ENCODE results near the gene GLIPR2.
"Not testable (repeated sequence)": the region's sequence is repeated elsewhere in the genome, so short reads cannot be mapped to it uniquely, and the experiment has no call there.

Gene GLIPR2

DNA sequence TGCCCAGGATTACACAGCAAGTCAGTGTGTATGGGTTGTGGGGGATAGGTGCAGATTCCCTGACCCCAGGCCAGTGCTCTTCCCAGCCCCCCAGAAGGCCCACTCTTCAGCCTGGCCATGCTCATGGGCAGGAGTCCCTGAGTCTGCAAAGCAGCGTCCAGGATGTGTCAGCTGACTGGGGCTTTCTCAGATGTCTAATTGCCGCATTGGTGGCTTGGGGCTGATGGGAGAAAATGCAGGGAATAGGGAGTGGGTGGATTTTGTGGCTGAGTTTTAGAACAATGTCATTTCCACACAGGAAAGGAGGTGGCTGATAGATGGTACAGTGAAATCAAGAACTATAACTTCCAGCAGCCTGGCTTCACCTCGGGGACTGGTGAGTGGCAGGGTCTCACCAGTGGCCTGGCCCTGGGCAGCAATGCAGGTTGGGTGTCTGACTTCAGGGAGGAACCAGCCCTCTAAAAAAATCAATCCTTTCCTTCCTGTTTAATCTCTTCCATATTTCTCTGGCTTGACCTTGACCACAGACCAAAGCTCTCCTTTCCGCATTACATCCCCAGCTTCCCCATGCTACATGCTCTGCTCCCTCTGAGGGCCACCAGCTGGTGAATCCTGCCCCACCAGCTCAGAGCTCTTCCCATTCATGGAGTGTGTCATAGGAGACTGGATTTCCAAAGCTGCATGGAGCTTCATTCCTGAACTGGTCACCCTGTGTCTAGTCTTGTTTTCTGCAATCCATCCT, 14.2 kb downstream of the GLIPR2 start:
- H3K27me3 ChIP-seq (ENCODE audit: control insufficient read depth, insufficient read depth, low read length): no peaks in the 10 kb centered on the region
- peaks cover 40% of the 10 kb centered on the region for H3K4me1 ChIP-seq (ENCODE audit: control insufficient read depth, insufficient read depth, low read length)
- peak overlapping the region; percentile 62 for H3K27ac ChIP-seq (ENCODE audit: low read depth, low read length)
- H3K4me3 ChIP-seq (ENCODE audit: low read length): no peak overlapping the region
- peaks cover 13% of the 10 kb centered on the region for H3K36me3 ChIP-seq (ENCODE audit: control insufficient read depth, insufficient read depth, low read length)
- H3K9ac ChIP-seq (ENCODE audit: low read length): no peak overlapping the region

DNA sequence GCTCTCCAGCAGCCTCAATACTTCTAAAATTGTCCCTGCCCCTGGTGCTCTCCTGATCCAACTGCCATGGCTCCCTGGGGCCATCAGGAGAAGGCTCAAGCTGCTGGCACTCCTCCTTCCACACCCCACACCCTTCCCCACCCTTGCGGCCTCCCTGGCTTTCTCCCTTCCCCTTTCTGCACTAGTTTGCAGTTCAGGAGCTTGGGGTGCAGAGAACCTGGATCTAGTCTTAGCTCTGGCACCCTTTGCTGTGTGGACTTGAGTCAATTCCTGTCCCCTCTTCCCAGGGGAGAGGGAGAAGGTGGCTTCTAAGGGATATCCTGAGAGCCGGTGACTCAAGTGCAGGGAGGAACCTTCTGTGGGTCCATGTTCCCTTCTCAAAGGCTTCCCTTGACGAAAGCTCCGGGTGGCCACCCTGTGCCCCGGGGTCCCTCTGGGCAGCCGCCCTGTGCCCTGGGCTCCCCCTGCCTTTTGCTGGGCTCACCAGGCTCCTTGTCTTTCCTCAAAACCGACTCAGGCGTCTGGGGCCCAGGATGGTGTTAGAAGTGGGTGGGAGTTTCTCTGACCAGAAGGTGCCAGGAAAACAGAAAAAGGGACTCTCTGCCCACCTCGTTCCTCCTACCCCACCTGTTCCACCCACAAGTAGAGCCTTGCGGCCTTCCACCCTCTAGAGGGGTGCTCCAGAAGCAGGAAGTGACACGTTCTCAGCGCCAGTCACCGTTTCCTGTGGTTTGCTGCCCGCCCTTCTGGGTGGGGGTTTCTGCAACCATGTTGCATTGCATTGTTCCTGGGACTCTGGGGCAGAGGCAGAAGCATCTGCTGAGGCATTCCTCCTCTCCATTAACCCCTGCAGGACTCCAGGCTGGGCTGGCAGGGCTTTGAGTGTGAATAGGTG, 15.0 kb downstream of the GLIPR2 start:
- Histone ChIP-seq H3K27ac (ENCODE audit: low read depth, low read length) (peak overlapping the region; percentile 62), H3K27me3 (ENCODE audit: control insufficient read depth, insufficient read depth, low read length) (no peaks in the 10 kb centered on the region), H3K4me1 (ENCODE audit: control insufficient read depth, insufficient read depth, low read length) (peaks cover 40% of the 10 kb centered on the region), H3K9ac (ENCODE audit: low read length) (no peak overlapping the region), H3K4me3 (ENCODE audit: low read length) (no peak overlapping the region), H3K36me3 (ENCODE audit: control insufficient read depth, insufficient read depth, low read length) (peaks cover 13% of the 10 kb centered on the region)

DNA sequence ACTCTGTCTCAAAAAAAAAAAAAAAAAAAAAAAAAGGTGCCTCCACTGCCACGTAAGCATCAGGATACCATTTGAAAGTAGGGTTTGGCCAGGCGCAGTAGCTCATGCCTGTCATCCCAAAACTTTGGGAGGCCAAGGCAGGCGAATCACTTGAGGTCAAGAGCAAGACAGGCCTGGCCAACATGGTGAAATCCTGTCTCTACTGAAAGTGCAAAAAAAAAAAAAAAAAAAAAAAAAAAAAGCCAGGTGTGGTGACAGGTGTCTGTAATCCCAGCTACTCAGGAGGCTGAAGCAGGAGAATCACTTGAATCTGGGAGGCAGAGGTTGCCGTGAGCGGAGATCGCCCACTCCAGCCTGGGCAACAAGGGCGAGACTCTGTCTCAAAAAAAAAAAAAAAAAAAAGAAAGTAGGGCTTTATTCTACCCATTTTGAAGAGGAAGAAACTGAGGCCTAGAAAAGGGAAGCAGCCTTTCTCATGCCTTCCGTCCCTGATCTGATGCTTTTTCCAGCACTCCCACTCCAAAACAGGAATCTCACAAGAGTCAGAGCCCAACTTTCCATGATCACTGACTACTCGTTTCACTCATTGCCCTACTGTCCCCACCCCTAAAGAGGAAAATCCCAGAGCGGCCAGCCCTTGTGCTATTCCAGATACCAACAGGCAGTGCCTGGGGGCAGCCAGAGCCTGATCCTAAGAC, 16.4 kb downstream of the GLIPR2 start:
- H3K4me3 ChIP-seq (ENCODE audit: low read length): no peak overlapping the region
- no peaks in the 10 kb centered on the region for H3K27me3 ChIP-seq (ENCODE audit: control insufficient read depth, insufficient read depth, low read length)
- H3K9ac ChIP-seq (ENCODE audit: low read length): no peak overlapping the region
- peaks cover 32% of the 10 kb centered on the region for H3K4me1 ChIP-seq (ENCODE audit: control insufficient read depth, insufficient read depth, low read length)
- H3K36me3 ChIP-seq (ENCODE audit: control insufficient read depth, insufficient read depth, low read length): peaks cover 13% of the 10 kb centered on the region
- H3K27ac ChIP-seq (ENCODE audit: low read depth, low read length): peak overlapping the region; percentile 75

DNA sequence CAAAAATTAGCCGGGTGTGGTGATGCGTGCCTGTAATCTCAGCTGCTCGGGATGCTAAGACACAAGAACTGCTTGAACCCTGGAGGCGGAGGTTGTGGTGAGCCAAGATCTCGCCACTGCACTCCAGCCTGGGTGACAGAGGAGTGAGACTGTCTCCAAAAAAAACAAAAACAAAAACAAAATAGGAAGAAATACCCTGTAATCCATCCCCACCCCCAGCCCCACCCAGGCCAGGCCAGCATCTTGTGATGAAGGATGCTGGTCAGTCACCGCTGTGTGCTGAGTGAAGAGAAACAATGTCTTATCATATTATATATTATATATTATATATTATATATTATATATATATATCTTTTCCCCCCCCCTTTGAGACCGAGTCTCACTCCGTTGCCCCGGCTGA, 17.2 kb downstream of the GLIPR2 start:
- Histone ChIP-seq H3K4me1 (ENCODE audit: control insufficient read depth, insufficient read depth, low read length) (peaks cover 29% of the 10 kb centered on the region), H3K27ac (ENCODE audit: low read depth, low read length) (peak overlapping the region; percentile 93), H3K36me3 (ENCODE audit: control insufficient read depth, insufficient read depth, low read length) (peaks cover 13% of the 10 kb centered on the region), H3K9ac (ENCODE audit: low read length) (no peak overlapping the region), H3K27me3 (ENCODE audit: control insufficient read depth, insufficient read depth, low read length) (no peaks in the 10 kb centered on the region), H3K4me3 (ENCODE audit: low read length) (no peak overlapping the region)

DNA sequence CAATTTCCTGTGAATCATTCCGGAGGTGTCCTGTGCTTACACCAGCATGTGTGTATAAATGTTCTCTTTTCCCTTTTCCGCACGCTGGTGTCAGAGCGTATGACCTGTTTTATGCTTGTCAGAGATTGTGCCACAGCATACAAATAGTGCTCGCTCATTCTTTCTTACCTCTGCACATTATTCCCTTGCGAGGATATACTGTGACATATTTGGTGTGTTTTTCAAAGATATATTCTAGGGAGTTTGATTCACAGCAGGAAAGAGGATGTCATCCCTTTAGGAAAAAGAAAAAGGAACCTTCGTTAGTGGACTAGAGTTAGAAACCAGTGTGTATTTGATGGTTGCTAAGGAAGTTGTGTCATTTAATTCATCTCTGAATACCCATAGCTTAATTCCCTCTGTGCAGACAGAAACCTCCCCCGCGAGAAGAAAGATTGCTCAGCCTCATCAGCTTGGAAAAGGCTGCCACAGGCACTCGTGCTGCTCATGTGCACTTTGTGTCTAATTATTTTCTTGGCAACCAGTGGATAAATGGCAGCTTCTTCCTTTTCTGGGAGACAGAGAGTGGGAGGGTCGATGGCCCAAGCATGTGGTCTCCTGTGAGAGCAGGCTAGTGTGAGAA, 17.9 kb downstream of the GLIPR2 start:
- peak overlapping the region; percentile 93 for H3K27ac ChIP-seq (ENCODE audit: low read depth, low read length)
- peaks cover 25% of the 10 kb centered on the region for H3K4me1 ChIP-seq (ENCODE audit: control insufficient read depth, insufficient read depth, low read length)
- no peak overlapping the region for H3K9ac ChIP-seq (ENCODE audit: low read length)
- H3K27me3 ChIP-seq (ENCODE audit: control insufficient read depth, insufficient read depth, low read length): no peaks in the 10 kb centered on the region
- no peak overlapping the region for H3K4me3 ChIP-seq (ENCODE audit: low read length)
- peaks cover 13% of the 10 kb centered on the region for H3K36me3 ChIP-seq (ENCODE audit: control insufficient read depth, insufficient read depth, low read length)

DNA sequence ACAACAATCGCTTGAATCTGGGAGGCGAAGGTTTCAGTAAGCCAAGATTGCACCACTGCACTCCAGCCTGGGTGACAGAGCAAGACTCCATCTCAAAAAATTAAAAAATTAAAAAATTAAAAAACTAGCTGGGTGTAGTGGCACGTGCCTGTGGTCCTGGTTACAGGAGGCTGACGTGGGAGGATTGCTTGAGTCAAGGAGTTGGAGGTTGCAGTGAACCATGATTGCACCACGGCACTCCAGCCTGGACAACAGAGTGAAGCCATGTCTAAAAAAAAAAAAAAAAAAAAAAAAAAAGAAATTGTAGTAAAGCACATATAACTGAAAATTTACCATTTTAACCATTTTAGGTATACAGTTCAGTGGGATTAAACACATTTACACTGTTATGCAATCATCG, 19.6 kb downstream of the GLIPR2 start:
- Histone ChIP-seq H3K9ac (ENCODE audit: low read length) (no peak overlapping the region), H3K36me3 (ENCODE audit: control insufficient read depth, insufficient read depth, low read length) (peaks cover 6% of the 10 kb centered on the region), H3K4me1 (ENCODE audit: control insufficient read depth, insufficient read depth, low read length) (peaks cover 19% of the 10 kb centered on the region), H3K27ac (ENCODE audit: low read depth, low read length) (peak overlapping the region; percentile 3), H3K27me3 (ENCODE audit: control insufficient read depth, insufficient read depth, low read length) (no peaks in the 10 kb centered on the region), H3K4me3 (ENCODE audit: low read length) (no peak overlapping the region)

DNA sequence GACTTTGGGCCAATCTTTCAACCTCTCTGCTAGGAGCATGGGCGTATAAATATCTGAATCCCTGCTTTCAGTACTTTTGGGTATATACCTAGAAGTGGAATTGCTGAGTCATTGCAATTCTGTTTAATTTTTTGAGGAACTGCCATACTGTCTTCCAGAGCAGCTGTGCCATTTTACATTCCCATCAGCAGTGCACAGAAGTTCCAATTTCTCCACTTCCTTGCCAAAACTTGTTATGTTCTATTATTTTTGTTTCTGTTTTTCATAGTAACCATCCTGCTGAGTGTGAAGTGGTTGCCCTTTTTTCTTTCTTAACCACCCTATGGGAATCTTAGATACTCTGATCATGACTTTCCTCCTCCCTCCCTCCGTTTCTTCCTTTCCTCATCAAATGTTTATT, 21.6 kb downstream of the GLIPR2 start:
- H3K9ac ChIP-seq (ENCODE audit: low read length): no peak overlapping the region

DNA sequence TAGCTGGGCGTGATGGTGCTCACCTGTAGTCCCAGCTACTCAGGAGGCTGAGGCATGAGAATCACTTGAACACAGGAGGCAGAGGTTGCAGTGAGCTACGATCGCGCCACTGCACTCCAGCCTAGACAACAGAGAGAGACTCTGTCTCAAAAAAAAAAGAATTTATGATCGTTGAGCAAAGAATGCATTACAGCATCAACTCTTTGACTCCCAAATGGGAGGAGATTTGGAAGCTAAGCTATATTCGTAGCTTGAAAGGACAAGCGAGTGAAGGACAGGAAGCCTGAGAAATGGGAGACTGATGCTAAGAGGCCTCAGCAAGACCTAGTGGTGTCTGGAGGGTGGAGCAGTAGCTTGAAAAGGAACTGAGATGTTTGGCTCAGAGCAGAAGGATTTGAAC, 22.4 kb downstream of the GLIPR2 start:
- no peak overlapping the region for H3K9ac ChIP-seq (ENCODE audit: low read length)
- peaks cover 30% of the 10 kb centered on the region for H3K4me1 ChIP-seq (ENCODE audit: control insufficient read depth, insufficient read depth, low read length)
- peaks cover 3% of the 10 kb centered on the region for H3K36me3 ChIP-seq (ENCODE audit: control insufficient read depth, insufficient read depth, low read length)
- no peak overlapping the region for H3K4me3 ChIP-seq (ENCODE audit: low read length)
- peak overlapping the region; percentile 60 for H3K27ac ChIP-seq (ENCODE audit: low read depth, low read length)
- no peaks in the 10 kb centered on the region for H3K27me3 ChIP-seq (ENCODE audit: control insufficient read depth, insufficient read depth, low read length)

More for the DNA sequence above, 21.6 kb downstream of the GLIPR2 start:
- Histone ChIP-seq H3K27ac (ENCODE audit: low read depth, low read length) (peak overlapping the region; percentile 60), H3K4me3 (ENCODE audit: low read length) (no peak overlapping the region), H3K4me1 (ENCODE audit: control insufficient read depth, insufficient read depth, low read length) (peaks cover 22% of the 10 kb centered on the region), H3K36me3 (ENCODE audit: control insufficient read depth, insufficient read depth, low read length) (peaks cover 5% of the 10 kb centered on the region), H3K27me3 (ENCODE audit: control insufficient read depth, insufficient read depth, low read length) (no peaks in the 10 kb centered on the region)

DNA sequence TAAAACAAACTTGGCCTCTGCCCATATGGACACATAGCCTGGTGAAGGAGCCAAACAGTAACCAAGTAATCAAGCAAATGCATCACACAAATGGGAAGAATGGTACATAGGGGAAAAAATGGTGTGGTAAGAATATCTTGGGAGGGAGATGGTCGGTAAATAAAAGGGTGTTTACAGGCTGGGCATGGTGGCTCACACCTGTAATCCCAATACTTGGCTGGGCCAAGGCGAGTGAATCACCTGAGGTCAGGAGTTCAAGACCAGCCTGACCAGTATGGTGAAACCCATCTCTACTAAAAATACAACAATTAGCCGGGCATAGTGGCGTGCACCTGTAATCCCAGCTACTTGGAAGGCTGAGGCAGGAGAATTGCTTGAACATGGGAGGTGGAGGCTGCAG, 23.0 kb downstream of the GLIPR2 start:
- H3K27me3 ChIP-seq (ENCODE audit: control insufficient read depth, insufficient read depth, low read length); H3K9ac ChIP-seq (ENCODE audit: low read length); H3K36me3 ChIP-seq (ENCODE audit: control insufficient read depth, insufficient read depth, low read length); H3K4me3 ChIP-seq (ENCODE audit: low read length): not testable (repeated sequence)
- peak overlapping the region; percentile 60 for H3K27ac ChIP-seq (ENCODE audit: low read depth, low read length)
- H3K4me1 ChIP-seq (ENCODE audit: control insufficient read depth, insufficient read depth, low read length): peaks cover 29% of the 10 kb centered on the region

DNA sequence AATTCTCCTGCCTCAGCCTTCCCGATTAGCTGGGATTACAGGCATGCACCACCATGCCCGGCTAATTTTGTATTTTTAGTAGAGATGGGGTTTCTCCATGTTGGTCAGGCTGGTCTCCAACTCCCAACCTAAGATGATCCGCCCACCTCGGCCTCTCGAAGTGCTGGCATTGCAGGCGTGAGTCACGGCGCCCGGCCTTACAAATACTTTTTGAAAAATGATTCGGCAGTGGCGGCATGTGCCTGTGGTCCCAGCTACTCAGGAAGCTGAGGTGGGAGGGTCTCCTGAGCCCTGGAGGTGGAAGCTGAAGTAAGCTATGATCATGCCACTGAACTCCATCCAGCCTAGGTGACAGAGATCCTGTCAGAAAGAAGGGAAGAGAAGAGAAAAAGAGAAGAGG, 23.6 kb downstream of the GLIPR2 start:
- Histone ChIP-seq H3K27ac (ENCODE audit: low read depth, low read length) (peak overlapping the region; percentile 60), H3K4me1 (ENCODE audit: control insufficient read depth, insufficient read depth, low read length) (peaks cover 27% of the 10 kb centered on the region)
- not testable (repeated sequence) for H3K27me3 ChIP-seq (ENCODE audit: control insufficient read depth, insufficient read depth, low read length); H3K36me3 ChIP-seq (ENCODE audit: control insufficient read depth, insufficient read depth, low read length); H3K9ac ChIP-seq (ENCODE audit: low read length); H3K4me3 ChIP-seq (ENCODE audit: low read length)

DNA sequence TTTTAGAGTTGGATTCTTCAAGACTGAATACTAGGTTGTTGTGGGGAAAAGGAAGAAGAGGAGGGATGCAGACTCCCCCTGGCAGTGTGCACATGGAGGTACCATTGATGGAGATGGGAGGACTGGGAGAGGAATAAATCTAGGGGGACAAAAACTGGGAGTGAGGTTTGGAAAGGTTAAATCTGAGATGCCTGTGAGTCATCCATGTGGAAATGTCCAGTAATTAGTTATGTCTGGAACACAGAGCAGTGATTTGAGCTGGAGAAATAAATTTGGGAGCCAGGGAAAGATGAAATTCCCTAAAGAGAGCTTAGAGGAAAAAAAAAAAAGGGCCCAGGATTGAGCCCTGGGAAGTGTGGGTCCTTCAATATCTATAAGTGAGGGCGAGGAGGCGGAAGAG, 24.7 kb downstream of the GLIPR2 start:
- no peaks in the 10 kb centered on the region for H3K27me3 ChIP-seq (ENCODE audit: control insufficient read depth, insufficient read depth, low read length)
- H3K4me3 ChIP-seq (ENCODE audit: low read length): no peak overlapping the region
- peaks cover 3% of the 10 kb centered on the region for H3K36me3 ChIP-seq (ENCODE audit: control insufficient read depth, insufficient read depth, low read length)
- H3K4me1 ChIP-seq (ENCODE audit: control insufficient read depth, insufficient read depth, low read length): peaks cover 27% of the 10 kb centered on the region
- H3K9ac ChIP-seq (ENCODE audit: low read length): no peak overlapping the region
- H3K27ac ChIP-seq (ENCODE audit: low read depth, low read length): peak overlapping the region; percentile 53

DNA sequence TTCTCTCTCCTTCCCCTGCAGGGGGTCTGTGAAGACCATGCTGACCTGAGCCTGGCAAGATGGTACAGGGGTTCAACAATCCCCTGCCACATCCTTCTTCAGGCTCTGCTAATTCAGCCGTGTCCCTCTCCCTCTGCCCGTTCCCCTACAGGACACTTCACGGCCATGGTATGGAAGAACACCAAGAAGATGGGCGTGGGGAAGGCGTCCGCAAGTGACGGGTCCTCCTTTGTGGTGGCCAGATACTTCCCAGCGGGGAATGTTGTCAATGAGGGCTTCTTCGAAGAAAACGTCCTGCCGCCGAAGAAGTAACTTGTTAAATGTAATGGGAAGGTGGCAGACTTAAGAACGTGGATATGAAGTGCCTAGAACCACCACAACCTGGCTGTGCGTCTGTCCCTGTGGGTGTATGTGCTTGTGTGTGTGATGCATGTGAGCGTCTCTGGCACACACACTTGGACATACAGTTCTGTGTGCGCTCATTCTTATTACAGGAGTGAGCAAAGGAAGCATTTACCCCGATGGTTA, 25.7 kb downstream of the GLIPR2 start:
- Histone ChIP-seq H3K27ac (ENCODE audit: low read depth, low read length) (peak overlapping the region; percentile 87), H3K9ac (ENCODE audit: low read length) (no peak overlapping the region), H3K27me3 (ENCODE audit: control insufficient read depth, insufficient read depth, low read length) (no peaks in the 10 kb centered on the region), H3K4me1 (ENCODE audit: control insufficient read depth, insufficient read depth, low read length) (peaks cover 27% of the 10 kb centered on the region), H3K4me3 (ENCODE audit: low read length) (no peak overlapping the region), H3K36me3 (ENCODE audit: control insufficient read depth, insufficient read depth, low read length) (peaks cover 3% of the 10 kb centered on the region)
